ENCODE data around the gene RBM26. TPM values are rescaled to one million over a fixed set of nuclear protein-coding genes. Genes with fewer than 3 reads are reported as not detected.

RBM26 gene
- total RNA-seq, 4 donors from 2014 or later, result 19.8 to 29.9 (median 21.3) TPM

DNA sequence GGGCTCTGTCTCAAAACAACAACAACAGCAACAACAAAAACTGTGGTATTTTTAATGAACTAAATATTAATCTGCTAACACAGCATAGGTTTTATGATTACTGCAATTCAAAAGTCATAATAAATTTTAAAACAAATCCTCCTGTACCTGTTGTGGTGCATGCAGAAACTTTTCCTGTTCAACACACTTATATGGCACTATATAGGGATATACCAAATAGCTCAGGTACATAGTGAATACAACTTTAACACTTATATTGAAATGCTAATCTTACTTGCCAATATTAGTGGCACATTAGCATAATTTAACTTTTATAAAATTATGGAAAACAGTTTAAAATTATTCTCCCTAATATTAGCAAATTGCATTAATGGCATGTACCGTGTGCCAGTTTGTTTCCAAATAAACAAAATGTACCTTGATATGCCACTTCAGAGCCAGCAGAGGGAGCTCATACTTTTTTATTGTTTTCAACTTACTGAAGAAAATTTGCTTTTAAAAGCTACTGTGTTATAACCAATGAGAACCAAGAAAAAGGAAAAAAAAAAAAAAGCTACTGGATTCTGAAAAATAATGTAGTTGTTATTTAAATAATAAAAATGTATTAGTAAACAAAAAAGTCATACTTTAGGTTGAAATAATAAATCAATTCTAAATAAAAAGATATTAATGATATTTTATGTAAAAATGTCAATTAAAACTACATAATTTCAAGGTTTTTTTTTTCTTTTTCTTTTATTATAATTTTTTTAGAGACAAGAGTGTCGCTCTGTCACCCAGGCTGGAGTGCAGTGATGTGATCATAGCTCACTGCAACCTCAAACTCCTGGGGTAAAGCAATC is 18.0 kb upstream of the RBM26 start:
- no peaks in the 10 kb centered on the region for H3K9me3 ChIP-seq
- H3K27me3 ChIP-seq, result no peaks in the 10 kb centered on the region
- intact Hi-C loops (cut with DNase I), result loop anchor here (2.0 kb wide), 1 partner anchor 117 kb away; no protein-coding TSS in a partner anchor
- no peak for DNase-seq (ENCODE audit: extremely low spot score)
- 37% methylated on average over 2 of the region's 2 CpGs for WGBS
- H3K27ac ChIP-seq (replicated peaks in 1 of 4), result no peak overlapping the region
- H3K4me3 ChIP-seq, result no peak overlapping the region
- TF ChIP-seq CTCF (IDR thresholded peaks at IDR 0.05) (peak; percentile 72 to 77 (median 72)), EP300 (IDR thresholded peaks at IDR 0.05) (no peak)
- no peaks in the 10 kb centered on the region for H3K4me1 ChIP-seq
- H3K36me3 ChIP-seq, result no peaks in the 10 kb centered on the region

GRCh38 chr13:79423340-79423739 is 17.3 kb upstream of the RBM26 start:
- 94% methylated on average over 4 of the region's 4 CpGs for WGBS
- intact Hi-C loops (cut with DNase I), result no loop called here
- Histone ChIP-seq H3K36me3 (no peaks in the 10 kb centered on the region), H3K4me3 (no peak overlapping the region), H3K9me3 (no peaks in the 10 kb centered on the region), H3K27ac (replicated peaks in 1 of 4) (no peak overlapping the region), H3K27me3 (no peaks in the 10 kb centered on the region), H3K4me1 (no peaks in the 10 kb centered on the region)
- TF ChIP-seq POLR2AphosphoS5 (IDR thresholded peaks at IDR 0.05) (no peak), POLR2A (IDR thresholded peaks at IDR 0.05; ENCODE audit: low read depth) (no peak), CTCF (IDR thresholded peaks at IDR 0.05) (no peak), EP300 (IDR thresholded peaks at IDR 0.05) (no peak)
- no peak for DNase-seq (ENCODE audit: extremely low spot score)

- H3K36me3 ChIP-seq, result no peaks in the 10 kb centered on the region
- no peak for DNase-seq (ENCODE audit: extremely low spot score)
- no peak overlapping the region for H3K4me3 ChIP-seq
- WGBS, result 94% methylated on average over 1 of the region's 1 CpG
- intact Hi-C loops (cut with DNase I), result no loop called here
- no peaks in the 10 kb centered on the region for H3K27me3 ChIP-seq
- no peak overlapping the region for H3K27ac ChIP-seq (replicated peaks in 1 of 4)
- no peaks in the 10 kb centered on the region for H3K4me1 ChIP-seq
- TF ChIP-seq POLR2A (IDR thresholded peaks at IDR 0.05; ENCODE audit: low read depth) (no peak), CTCF (IDR thresholded peaks at IDR 0.05) (no peak), EP300 (IDR thresholded peaks at IDR 0.05) (no peak), POLR2AphosphoS5 (IDR thresholded peaks at IDR 0.05) (no peak)
- H3K9me3 ChIP-seq, result no peaks in the 10 kb centered on the region
Observed at GRCh38 chr13:79419365-79419764, 13.3 kb upstream of the RBM26 start.

DNA sequence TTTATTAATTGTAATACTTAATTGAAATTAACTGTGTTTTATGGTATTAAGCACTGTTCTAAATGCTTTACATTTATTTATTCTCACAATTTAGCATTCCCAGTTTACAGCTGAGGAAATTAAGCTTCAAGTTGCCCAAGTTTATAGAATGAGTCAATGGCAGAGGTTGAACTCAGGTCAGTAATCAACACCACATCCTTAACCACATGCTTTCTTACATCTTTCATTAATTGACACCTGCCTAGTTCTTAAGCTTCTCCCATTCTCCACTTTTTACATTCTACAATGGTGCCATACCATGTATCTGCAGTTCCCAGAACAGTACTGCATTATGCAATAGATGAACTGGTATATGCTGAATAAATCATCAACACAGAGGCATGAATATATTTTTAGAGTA is 11.7 kb upstream of the RBM26 start:
- Histone ChIP-seq H3K36me3 (peaks cover 0 to 8% (median 3%) of the 10 kb centered on the region in 4 donors), H3K9me3 (no peaks in the 10 kb centered on the region), H3K27ac (replicated peaks in 1 of 4) (no peak overlapping the region), H3K27me3 (no peaks in the 10 kb centered on the region), H3K4me1 (no peaks in the 10 kb centered on the region), H3K4me3 (no peak overlapping the region)
- DNase-seq (ENCODE audit: extremely low spot score), result no peak
- TF ChIP-seq EP300 (IDR thresholded peaks at IDR 0.05) (no peak), CTCF (IDR thresholded peaks at IDR 0.05) (no peak), POLR2A (IDR thresholded peaks at IDR 0.05; ENCODE audit: low read depth) (no peak), POLR2AphosphoS5 (IDR thresholded peaks at IDR 0.05) (no peak)
- intact Hi-C loops (cut with DNase I), result no loop called here

DNA sequence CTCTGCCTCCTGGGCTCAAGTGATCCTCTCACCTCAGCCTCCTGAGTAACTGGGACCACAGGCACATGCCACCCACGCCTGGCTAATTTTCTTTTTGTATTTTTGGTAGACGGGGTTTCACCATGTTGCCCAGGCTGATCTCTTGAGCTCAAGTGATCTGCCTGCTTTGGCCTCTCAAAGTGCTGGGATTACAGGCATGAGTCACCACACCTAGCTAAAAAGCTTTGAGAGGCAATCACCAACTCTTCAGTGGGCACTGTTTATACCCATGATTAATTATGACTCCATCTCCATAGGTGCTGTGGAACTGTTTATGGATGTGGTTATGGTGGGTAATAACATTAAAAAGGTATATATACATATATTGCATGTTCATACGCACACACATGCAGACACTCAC is 7.5 kb upstream of the RBM26 start:
- H3K36me3 ChIP-seq, result peaks cover 0 to 8% (median 3%) of the 10 kb centered on the region in 4 donors
- no peak overlapping the region for H3K4me3 ChIP-seq
- WGBS, result 92% methylated on average over 3 of the region's 3 CpGs
- TF ChIP-seq POLR2AphosphoS5 (IDR thresholded peaks at IDR 0.05) (no peak), POLR2A (IDR thresholded peaks at IDR 0.05; ENCODE audit: low read depth) (no peak), CTCF (IDR thresholded peaks at IDR 0.05) (no peak), EP300 (IDR thresholded peaks at IDR 0.05) (no peak)
- DNase-seq (ENCODE audit: extremely low spot score), result no peak
- H3K4me1 ChIP-seq, result no peaks in the 10 kb centered on the region
- no peaks in the 10 kb centered on the region for H3K27me3 ChIP-seq
- H3K9me3 ChIP-seq, result no peaks in the 10 kb centered on the region
- no peak overlapping the region for H3K27ac ChIP-seq (replicated peaks in 1 of 4)
- intact Hi-C loops (cut with DNase I), result no loop called here
